ENCODE results near the gene TAS2R60.

Gene TAS2R60

GRCh38 chr7:143443153-143443552, at the start of gene TAS2R60:
Gene TAS2R60 (plus strand): TSS chr7:143443453. CDS start chr7:143443453, 0 bp downstream.
- H3K4me3 ChIP-seq (ENCODE audit: low read depth, low read length): no peak within 1 kb of the TSS
- no peak for DNase-seq (ENCODE audit: low read depth)
- no peak for TF ChIP-seq CTCF (IDR thresholded peaks at IDR 0.05; ENCODE audit: insufficient read depth, low read depth, low read length, missing control alignments)

GRCh38 chr7:143394068-143394467, 49.2 kb upstream of the TAS2R60 start:
- TF ChIP-seq CTCF (IDR thresholded peaks at IDR 0.05; ENCODE audit: insufficient read depth, low read depth, low read length, missing control alignments): no peak
- H3K4me3 ChIP-seq (ENCODE audit: low read depth, low read length): no peak overlapping the region
- no peak for DNase-seq (ENCODE audit: low read depth)

- no peak for TF ChIP-seq CTCF (IDR thresholded peaks at IDR 0.05; ENCODE audit: insufficient read depth, low read depth, low read length, missing control alignments)
- H3K4me3 ChIP-seq (ENCODE audit: low read depth, low read length): no peak overlapping the region
- DNase-seq (ENCODE audit: low read depth): no peak
Observed at GRCh38 chr7:143394777-143395176, 48.5 kb upstream of the TAS2R60 start.

GRCh38 chr7:143395187-143396149, 47.8 kb upstream of the TAS2R60 start:
- TF ChIP-seq CTCF (IDR thresholded peaks at IDR 0.05; ENCODE audit: insufficient read depth, low read depth, low read length, missing control alignments): no peak
- no peak for DNase-seq (ENCODE audit: low read depth)
- no peak overlapping the region for H3K4me3 ChIP-seq (ENCODE audit: low read depth, low read length)

- DNase-seq (ENCODE audit: low read depth): no peak
- no peak for TF ChIP-seq CTCF (IDR thresholded peaks at IDR 0.05; ENCODE audit: insufficient read depth, low read depth, low read length, missing control alignments)
- no peak overlapping the region for H3K4me3 ChIP-seq (ENCODE audit: low read depth, low read length)
Observed at GRCh38 chr7:143396182-143396581, 47.1 kb upstream of the TAS2R60 start.

GRCh38 chr7:143396625-143397556, 46.4 kb upstream of the TAS2R60 start:
- TF ChIP-seq CTCF (IDR thresholded peaks at IDR 0.05; ENCODE audit: insufficient read depth, low read depth, low read length, missing control alignments): no peak
- DNase-seq (ENCODE audit: low read depth): no peak
- no peak overlapping the region for H3K4me3 ChIP-seq (ENCODE audit: low read depth, low read length)

All from GM12865 (cell line).